Motor neuron (in vitro differentiated cells): Measurements from ENCODE around the gene ARHGDIG. TPM values are rescaled to one million over a fixed set of nuclear protein-coding genes. Genes with fewer than 3 reads are reported as not detected.

Experiments used
- ATAC-seq, 8 experiments: fragments of 200-7000 bp; cut with Tn5 transposase; replicated peaks in 6 of 8; 2 replicates each; pipeline ENCODE4 v1.8.0; 2021; ENCODE audit warnings: mild to moderate bottlenecking in 8 of 8, moderate library complexity in 8 of 8
- H3K27ac ChIP-seq, 2 donors: fragments of 250-450 bp; sonication (Bioruptor Pico); 2 replicates each; pipeline ENCODE4 v1.9.0; 2021; ENCODE audit warnings: antibody characterized with exemption in 2 of 2, mild to moderate bottlenecking in 2 of 2, moderate library complexity in 1 of 2
- H3K4me1 ChIP-seq, 2 donors: fragments of 250-450 bp; sonication (Bioruptor Pico); replicated peaks in 1 of 2; 2 replicates each; pipeline ENCODE4 v1.6.1; 2021; ENCODE audit warnings: antibody characterized with exemption in 2 of 2, mild to moderate bottlenecking in 2 of 2, moderate library complexity in 1 of 2
- H3K4me3 ChIP-seq, 5 donors: fragments of 250-450 bp; sonication (Bioruptor Pico); 2 replicates each; pipeline ENCODE4 v1.9.0; 2021; ENCODE audit warnings: antibody characterized with exemption in 5 of 5, mild to moderate bottlenecking in 5 of 5, moderate library complexity in 4 of 5
- WGBS, 10 experiments: fragments of 450-650 bp; shearing (Covaris generic); methylation state at CpG; one replicate each; pipeline ENCODE4 v1.0.0; 2022; 5-methylcytosine and 5-hydroxymethylcytosine counted together
- in situ Hi-C, 9 experiments: fragments of 400-800 bp; cut with MboI; loops; one replicate each; pipeline ENCODE4 v1.15.0; 2021; ENCODE audit warnings: low sequenced_read_pairs in 9 of 9, low pct_unique_long_range_greater_than_20kb in 2 of 9; ENCODE audit not compliant: unreplicated experiment in 9 of 9
- total RNA-seq, 8 experiments: library from RNA; unstranded; fragments of 300-600 nt; gene quantifications; 2 replicates each; pipeline versions ENCODE4 v1.2.3 to v1.2.4, GENCODE V29; 2022

ARHGDIG gene
- total RNA-seq, 8 experiments from 2014 or later, result 0.25 to 55.2 (median 8.5) TPM

DNA sequence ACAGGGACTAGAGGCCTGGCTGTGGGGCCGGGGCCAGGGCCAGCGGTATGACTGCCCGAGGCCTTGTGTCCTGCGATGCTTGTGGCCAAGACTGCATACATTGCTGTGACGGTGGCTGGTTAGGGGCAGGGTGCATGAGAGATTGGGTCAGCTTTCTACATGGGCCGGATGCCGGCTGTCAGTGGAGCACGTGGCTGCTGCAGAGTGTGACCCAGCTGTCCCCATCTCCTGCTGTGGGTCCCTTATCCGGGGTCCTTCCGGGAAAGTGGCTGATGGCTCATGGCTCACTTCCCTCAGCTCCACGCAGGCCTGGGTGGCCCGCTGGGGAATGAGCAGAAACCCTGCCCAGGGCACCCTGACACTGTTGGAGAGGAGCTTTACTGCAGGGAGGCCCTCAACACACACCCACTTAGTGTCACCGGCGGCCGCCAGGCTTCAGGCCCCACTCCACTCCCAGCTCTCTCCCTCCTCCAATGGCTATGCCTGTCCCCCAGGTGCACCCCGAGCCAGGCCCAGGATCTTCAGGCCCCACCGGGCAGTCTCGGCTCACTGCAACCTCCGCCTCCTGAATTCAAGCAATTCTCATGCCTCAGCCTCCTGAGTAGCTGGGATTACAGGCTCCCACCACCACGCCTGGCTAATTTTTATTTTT is 3.8 kb upstream of the ARHGDIG start:
- in situ Hi-C loops, result no loop called here
- peaks cover 10 to 12% of the 10 kb centered on the region in 2 donors for H3K4me1 ChIP-seq
- 63 to 95% (median 86%) methylated on average over 2 to 5 of the region's 20 CpGs; no CpG with 5 or more reads in 6 of the 10 experiments for WGBS, 10 experiments
- ATAC-seq, result peak in 2 of 8 experiments; percentile 3 to 10
- no peak overlapping the region for H3K4me3 ChIP-seq
- H3K27ac ChIP-seq, result no peak overlapping the region

DNA sequence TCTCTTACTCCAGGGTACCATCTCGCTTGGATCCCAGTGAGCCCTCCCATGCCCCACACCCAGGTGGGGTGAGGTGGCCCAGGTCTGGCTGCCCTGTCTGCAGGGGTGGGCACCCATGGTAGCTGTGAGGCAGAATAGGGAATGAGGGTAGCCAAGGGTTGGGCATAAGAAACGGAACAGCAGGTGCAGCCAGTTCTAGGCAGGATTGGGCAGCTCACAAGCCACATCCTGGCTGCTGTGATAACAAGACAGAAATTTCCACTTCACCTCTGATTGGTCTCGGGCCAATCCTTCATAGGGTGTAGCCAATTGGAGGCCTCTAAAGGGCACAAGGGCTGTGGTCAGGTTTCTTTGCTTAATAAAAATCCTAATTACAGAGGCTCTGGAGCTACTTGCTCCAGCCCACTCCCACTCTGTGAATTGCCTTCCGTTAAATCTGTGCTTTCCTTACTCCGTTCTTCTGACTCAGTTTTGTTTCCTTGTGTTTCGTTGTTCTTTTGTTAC is 1.5 kb upstream of the ARHGDIG start:
- in situ Hi-C loops, result no loop called here
- peak in 4 of 8 experiments; percentile 7 to 38 (median 14) for ATAC-seq
- WGBS, 10 experiments, result 27 to 83% (median 67%) methylated on average over 1 to 5 of the region's 6 CpGs; no CpG with 5 or more reads in 1 of the 10 experiments

DNA sequence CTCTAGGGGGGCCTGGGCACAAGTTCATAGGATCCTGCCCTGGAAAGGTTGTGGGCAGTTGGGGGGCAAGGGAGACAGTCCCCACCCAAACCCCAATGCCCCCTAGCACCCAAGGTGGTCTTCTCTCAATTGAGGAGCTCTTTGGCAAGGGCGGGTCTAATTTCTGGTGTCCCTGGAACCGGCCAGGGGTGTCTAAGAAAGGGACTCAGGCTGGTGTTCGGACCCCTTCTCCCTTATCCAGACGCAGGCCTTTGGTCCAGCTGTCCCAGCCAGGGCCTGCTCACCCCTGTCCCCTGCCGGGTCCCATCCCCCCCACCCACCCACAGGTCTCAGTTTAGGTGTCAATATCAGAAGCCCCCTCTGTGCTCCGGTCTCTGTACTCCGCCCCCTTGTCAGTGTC is 860 bp upstream of the ARHGDIG start:
- WGBS, 10 experiments, result no CpG with 5 or more reads among the region's 7 CpGs
- in situ Hi-C loops, result no loop called here

More for the DNA sequence above, 1.5 kb upstream of the ARHGDIG start:
- peaks cover 15 to 18% of the 10 kb centered on the region in 2 donors for H3K4me1 ChIP-seq
- no peak overlapping the region for H3K27ac ChIP-seq
- no peak overlapping the region for H3K4me3 ChIP-seq

DNA sequence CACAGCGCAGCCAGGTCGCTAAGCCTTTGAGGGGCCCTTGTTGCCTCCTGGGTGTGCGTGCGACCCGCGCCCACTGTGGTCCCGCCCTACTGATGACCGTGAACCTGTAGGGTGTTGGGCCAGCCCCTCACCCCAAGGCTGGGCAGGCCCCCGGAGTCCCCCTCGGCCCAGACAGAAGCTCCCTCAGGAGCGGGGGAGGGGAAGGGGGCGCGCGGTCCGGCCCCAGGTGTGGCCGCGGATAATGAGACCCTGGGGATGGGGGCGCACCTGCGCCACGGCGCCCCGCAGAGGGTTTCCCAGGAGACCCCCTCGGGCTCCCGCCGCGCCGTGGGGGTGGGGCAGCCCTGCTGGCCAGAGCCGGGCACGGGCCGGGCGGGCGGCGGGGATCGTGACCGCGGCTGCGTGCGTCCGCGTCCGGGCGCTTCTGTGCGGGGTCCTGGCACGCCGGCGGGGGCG is 358 bp upstream of the ARHGDIG start:
- Histone ChIP-seq H3K4me1 (peaks cover 14 to 15% of the 10 kb centered on the region in 2 donors), H3K27ac (no peak overlapping the region), H3K4me3 (peak overlapping the region; percentile 40 to 92 (median 76))
- peak in 6 of 8 experiments; percentile 5 to 50 (median 46) for ATAC-seq
- in situ Hi-C loops, result no loop called here
- no CpG with 5 or more reads among the region's 47 CpGs for WGBS, 10 experiments

More for the DNA sequence above, 860 bp upstream of the ARHGDIG start:
- ATAC-seq, result no peak
- no peak overlapping the region for H3K27ac ChIP-seq
- peaks cover 15 to 18% of the 10 kb centered on the region in 2 donors for H3K4me1 ChIP-seq
- H3K4me3 ChIP-seq, result no peak overlapping the region

DNA sequence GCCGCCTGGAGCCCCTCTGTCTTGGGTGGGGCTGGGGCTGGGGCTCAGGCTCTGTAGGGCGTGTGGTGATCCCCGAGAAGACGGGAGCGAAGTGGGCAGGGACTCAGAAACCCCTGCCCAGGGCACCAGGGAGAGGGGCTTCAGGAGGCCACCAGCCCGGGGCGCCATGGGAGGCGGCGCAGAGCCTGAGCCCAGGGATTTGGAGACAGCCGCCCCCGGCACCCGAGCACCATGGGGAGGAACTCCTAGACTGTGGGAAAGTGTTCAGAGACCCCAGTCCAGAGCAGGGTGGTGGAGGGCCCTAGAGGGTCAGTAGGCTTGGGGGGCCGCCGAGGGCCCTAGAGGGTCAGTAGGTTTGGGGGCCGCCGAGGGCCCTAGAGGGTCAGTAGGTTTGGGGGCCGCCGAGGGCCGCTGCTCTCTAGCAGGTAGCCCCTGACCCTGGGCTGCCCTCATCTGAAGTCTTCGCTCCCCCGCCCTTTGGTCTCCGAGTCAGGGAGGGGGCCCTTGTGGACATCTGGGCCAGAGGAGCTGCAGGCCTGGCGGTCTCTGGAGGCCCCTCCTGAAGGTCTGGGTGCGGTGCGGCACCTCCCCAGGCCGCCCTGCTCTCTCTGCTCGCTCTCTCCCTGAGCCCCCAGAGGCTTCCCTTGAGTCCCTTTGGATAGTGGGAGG is 734 bp downstream of the ARHGDIG start:
- WGBS, 10 experiments, result no CpG with 5 or more reads among the region's 27 CpGs
- H3K4me3 ChIP-seq, result peak overlapping the region; percentile 40 to 92 (median 76)
- no peak overlapping the region for H3K27ac ChIP-seq
- in situ Hi-C loops, result no loop called here
- ATAC-seq, result peak in 5 of 8 experiments; percentile 2 to 33 (median 6)
- H3K4me1 ChIP-seq, result peaks cover 10 to 12% of the 10 kb centered on the region in 2 donors

DNA sequence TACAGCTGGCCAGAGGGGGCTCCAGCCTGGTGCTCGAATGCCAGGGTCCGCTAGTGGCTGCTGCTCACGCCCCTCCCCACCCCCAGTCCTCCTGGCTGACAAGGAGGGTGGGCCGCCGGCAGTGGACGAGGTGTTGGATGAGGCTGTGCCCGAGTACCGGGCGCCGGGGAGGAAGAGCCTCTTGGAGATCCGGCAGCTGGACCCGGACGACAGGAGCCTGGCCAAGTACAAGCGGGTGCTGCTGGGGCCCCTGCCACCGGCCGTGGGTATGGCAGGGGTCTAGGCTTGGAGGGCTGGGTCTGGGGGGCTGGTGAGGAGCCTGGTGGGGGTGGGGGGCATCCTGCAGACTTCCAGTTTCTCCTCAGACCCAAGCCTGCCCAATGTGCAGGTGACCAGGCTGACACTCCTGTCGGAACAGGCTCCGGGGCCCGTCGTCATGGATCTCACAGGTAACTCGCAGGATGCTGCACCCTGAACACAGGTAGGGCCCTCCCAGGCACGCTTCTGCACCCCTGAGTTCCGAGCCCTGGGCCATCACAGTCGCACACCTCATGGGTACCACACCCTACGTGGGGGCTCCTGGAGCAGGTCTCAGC is 1.4 kb downstream of the ARHGDIG start:
- H3K27ac ChIP-seq, result no peak overlapping the region
- WGBS, 10 experiments, result 25 to 100% (median 73%) methylated on average over 1 to 3 of the region's 25 CpGs; no CpG with 5 or more reads in 6 of the 10 experiments
- in situ Hi-C loops, result no loop called here
- ATAC-seq, result peak in 1 of 8 experiments; percentile 3
- H3K4me1 ChIP-seq, result peaks cover 8 to 12% of the 10 kb centered on the region in 2 donors
- H3K4me3 ChIP-seq, result peak overlapping the region; percentile 40 to 92 (median 76)

DNA sequence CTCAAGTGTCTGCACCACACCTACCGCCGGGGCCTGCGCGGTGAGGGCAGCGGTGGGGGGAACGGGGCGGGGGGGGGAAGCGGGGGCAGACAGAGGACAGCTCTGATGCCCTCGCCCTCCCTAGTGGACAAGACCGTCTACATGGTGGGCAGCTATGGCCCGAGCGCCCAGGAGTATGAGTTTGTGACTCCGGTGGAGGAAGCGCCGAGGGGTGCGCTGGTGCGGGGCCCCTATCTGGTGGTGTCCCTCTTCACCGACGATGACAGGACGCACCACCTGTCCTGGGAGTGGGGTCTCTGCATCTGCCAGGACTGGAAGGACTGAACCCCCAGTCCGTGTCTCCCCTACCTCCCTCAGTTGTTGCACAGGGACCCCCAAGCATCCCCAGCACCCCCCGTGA is 2.1 kb downstream of the ARHGDIG start:
- peaks cover 8 to 12% of the 10 kb centered on the region in 2 donors for H3K4me1 ChIP-seq
- H3K27ac ChIP-seq, result no peak overlapping the region
- H3K4me3 ChIP-seq, result no peak overlapping the region
- ATAC-seq, result no peak
- in situ Hi-C loops, result no loop called here
- WGBS, 10 experiments, result 80% methylated on average over 3 of the region's 22 CpGs; no CpG with 5 or more reads in 9 of the 10 experiments

DNA sequence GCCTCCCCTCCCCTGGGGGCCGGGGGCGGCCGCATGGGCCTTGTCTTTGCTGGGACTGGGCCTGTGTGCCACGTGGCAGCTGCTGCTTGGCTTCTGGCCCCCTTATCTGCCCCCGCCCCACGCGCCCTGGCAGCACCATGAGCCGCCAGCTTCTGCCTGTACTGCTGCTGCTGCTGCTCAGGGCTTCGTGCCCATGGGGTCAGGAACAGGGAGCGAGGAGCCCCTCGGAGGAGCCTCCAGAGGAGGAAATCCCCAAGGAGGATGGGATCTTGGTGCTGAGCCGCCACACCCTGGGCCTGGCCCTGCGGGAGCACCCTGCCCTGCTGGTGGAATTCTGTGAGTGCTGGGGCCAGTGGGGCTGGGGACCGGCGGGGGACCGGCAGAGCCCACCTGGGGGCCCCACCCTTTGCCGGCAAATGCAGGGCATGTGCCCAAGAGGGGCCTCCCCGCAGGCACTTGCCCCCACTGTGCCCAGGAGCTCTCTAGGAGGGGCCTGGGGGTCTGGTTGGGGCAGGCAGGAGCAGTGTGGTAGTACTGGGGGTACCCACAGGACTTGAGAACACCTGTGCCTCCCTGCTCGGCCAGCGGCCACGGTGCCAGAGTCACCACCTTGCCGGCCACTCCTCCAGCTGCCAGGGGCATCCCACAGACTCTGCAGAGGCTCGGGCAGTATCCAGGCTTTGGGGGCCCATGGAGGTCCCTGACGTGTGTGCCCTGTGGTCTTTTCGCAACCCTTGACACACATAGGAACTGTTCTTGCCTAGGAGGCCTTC is 2.8 kb downstream of the ARHGDIG start, which contains the start of gene PDIA2:
Gene PDIA2, plus strand, starts transcription at position 132 of the 773 bp plus-strand sequence. Its CDS starts 6 bp downstream, at position 138.
- H3K4me1 ChIP-seq, result peaks cover 8 to 12% of the 10 kb centered on the region in 2 donors
- WGBS, 10 experiments, result 70% methylated on average over 2 of the region's 25 CpGs; no CpG with 5 or more reads in 9 of the 10 experiments
- in situ Hi-C loops, result no loop called here
- ATAC-seq, result peak in 2 of 8 experiments; percentile 6 to 18
- H3K4me3 ChIP-seq, result no peak within 1 kb of the TSS
- no peak within 1 kb of the TSS for H3K27ac ChIP-seq

DNA sequence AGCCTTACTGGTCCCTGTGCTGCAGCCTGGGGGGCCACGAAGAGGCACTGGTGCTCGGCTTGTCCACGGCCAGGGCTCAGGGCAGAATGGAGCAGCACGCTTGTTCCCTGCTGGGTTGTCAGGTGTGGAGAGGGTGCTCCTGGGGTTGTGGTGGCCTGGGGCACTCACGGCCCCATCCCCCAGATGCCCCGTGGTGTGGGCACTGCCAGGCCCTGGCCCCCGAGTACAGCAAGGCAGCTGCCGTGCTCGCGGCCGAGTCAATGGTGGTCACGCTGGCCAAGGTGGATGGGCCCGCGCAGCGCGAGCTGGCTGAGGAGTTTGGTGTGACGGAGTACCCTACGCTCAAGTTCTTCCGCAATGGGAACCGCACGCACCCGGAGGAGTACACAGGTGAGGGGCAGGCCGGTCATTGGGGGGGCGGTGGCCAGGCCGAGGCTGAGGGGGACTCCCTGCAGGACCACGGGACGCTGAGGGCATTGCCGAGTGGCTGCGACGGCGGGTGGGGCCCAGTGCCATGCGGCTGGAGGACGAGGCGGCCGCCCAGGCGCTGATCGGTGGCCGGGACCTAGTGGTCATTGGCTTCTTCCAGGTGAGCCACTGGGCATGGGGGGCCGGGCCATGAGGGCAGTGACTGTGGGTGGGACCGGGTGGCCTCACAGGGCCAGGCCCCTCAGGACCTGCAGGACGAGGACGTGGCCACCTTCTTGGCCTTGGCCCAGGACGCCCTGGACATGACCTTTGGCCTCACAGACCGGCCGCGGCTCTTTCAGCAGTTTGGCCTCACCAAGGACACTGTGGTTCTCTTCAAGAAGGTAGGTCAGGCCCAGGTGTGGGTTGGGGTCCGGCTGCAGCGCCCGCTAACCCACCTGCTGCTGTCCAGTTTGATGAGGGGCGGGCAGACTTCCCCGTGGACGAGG is 4.1 kb downstream of the ARHGDIG start:
- H3K4me1 ChIP-seq, result peaks cover 8 to 12% of the 10 kb centered on the region in 2 donors
- in situ Hi-C loops, result no loop called here
- 97 to 100% (median 100%) methylated on average over 3 to 6 of the region's 52 CpGs; no CpG with 5 or more reads in 7 of the 10 experiments for WGBS, 10 experiments
- no peak overlapping the region for H3K27ac ChIP-seq
- no peak for ATAC-seq
- H3K4me3 ChIP-seq, result no peak overlapping the region

DNA sequence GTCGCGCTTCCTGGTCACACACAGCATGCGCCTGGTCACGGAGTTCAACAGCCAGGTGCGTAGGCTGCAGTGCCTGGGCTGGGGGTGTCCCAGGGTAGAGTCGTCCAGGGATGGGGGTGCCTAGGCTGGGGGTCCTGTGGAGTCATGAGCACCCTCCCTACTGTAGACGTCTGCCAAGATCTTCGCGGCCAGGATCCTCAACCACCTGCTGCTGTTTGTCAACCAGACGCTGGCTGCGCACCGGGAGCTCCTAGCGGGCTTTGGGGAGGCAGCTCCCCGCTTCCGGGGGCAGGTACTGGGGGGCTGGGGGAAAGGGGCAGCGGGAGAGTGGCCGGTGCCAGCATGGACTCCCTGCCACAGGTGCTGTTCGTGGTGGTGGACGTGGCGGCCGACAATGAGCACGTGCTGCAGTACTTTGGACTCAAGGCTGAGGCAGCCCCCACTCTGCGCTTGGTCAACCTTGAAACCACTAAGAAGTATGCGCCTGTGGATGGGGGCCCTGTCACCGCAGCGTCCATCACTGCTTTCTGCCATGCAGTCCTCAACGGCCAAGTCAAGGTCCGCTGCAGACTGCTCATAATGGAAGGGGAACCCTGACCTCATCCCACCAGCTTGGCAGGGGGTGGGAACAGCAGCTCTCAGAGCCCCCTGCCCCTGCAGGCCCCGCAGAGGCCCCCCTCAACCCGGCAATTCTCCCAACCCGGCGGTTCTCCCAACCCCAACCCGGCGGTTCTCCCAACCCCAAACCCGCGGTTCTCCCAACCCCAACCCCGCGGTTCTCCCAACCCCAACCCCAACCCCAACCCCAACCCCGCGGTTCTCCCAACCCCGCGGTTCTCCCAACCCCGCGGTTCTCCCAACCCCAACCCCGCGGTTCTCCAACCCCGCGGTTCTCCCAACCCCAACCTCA is 5.0 kb downstream of the ARHGDIG start:
- Histone ChIP-seq H3K27ac (no peak overlapping the region), H3K4me3 (no peak overlapping the region), H3K4me1 (peaks cover 8 to 12% of the 10 kb centered on the region in 2 donors)
- WGBS, 10 experiments, result no CpG with 5 or more reads among the region's 48 CpGs
- in situ Hi-C loops, result no loop called here
- no peak for ATAC-seq
